ENCODE data around the gene KRT6B.

KRT6B gene

DNA sequence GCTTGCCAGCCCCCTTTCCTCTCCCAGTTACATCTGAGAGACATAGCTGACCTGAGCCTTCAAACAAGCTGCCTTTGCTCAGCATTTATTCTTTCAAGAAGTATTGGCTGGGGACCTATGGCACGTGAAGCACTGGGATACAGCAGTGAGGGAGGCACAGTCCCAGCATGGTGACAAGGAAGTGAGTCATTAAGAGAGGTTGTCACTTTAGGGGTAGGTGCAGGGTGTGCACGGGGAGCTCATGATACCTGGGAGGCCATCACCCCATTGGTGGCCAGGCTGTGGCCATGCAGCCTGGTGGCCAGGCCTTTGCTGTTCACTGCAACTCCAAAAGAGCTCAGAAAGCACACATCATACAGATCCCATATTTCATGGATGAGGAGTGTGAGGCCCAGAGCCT lies 12.1 kb downstream of the KRT6B start:
- Mint-ChIP-seq H3K27ac (no peak overlapping the region), H3K27me3 (ENCODE audit: low read depth, poor library complexity) (peaks cover 4% of the 10 kb centered on the region), H3K36me3 (ENCODE audit: low read depth) (no peaks in the 10 kb centered on the region), H3K4me1 (peaks cover 49% of the 10 kb centered on the region), H3K9me3 (no peaks in the 10 kb centered on the region), H3K4me3 (no peak overlapping the region)
- DNase-seq = no peak
- TF ChIP-seq, protein P1, sequence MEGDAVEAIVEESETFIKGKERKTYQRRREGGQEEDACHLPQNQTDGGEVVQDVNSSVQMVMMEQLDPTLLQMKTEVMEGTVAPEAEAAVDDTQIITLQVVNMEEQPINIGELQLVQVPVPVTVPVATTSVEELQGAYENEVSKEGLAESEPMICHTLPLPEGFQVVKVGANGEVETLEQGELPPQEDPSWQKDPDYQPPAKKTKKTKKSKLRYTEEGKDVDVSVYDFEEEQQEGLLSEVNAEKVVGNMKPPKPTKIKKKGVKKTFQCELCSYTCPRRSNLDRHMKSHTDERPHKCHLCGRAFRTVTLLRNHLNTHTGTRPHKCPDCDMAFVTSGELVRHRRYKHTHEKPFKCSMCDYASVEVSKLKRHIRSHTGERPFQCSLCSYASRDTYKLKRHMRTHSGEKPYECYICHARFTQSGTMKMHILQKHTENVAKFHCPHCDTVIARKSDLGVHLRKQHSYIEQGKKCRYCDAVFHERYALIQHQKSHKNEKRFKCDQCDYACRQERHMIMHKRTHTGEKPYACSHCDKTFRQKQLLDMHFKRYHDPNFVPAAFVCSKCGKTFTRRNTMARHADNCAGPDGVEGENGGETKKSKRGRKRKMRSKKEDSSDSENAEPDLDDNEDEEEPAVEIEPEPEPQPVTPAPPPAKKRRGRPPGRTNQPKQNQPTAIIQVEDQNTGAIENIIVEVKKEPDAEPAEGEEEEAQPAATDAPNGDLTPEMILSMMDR (IDR thresholded peaks at IDR 0.05) = no peak

DNA sequence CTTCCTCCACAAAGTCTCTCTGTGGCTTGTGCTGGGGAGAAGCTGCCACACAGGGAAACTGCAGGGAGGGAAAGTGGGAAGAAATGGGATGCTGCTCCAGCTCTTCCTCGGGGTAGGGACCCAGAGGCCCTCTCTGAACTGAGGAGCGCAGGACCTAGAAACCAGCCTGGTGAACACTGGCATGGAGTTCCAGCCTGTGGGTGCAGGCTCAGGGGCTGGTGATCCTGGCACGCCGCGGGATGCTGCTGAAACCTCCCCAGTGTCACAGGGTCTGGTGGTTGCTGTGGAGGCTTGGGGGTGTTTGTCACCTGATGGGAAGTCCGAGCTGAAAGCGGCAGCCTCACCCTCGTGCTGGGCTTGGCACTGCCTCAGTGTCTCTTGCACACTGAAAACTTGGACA lies 12.5 kb downstream of the KRT6B start:
- Mint-ChIP-seq H3K27me3 (ENCODE audit: low read depth, poor library complexity) (peaks cover 4% of the 10 kb centered on the region), H3K4me1 (peaks cover 49% of the 10 kb centered on the region), H3K4me3 (no peak overlapping the region), H3K9me3 (no peaks in the 10 kb centered on the region), H3K27ac (no peak overlapping the region), H3K36me3 (ENCODE audit: low read depth) (no peaks in the 10 kb centered on the region)
- no peak for DNase-seq
- TF ChIP-seq, protein P1 (IDR thresholded peaks at IDR 0.05) = no peak

DNA sequence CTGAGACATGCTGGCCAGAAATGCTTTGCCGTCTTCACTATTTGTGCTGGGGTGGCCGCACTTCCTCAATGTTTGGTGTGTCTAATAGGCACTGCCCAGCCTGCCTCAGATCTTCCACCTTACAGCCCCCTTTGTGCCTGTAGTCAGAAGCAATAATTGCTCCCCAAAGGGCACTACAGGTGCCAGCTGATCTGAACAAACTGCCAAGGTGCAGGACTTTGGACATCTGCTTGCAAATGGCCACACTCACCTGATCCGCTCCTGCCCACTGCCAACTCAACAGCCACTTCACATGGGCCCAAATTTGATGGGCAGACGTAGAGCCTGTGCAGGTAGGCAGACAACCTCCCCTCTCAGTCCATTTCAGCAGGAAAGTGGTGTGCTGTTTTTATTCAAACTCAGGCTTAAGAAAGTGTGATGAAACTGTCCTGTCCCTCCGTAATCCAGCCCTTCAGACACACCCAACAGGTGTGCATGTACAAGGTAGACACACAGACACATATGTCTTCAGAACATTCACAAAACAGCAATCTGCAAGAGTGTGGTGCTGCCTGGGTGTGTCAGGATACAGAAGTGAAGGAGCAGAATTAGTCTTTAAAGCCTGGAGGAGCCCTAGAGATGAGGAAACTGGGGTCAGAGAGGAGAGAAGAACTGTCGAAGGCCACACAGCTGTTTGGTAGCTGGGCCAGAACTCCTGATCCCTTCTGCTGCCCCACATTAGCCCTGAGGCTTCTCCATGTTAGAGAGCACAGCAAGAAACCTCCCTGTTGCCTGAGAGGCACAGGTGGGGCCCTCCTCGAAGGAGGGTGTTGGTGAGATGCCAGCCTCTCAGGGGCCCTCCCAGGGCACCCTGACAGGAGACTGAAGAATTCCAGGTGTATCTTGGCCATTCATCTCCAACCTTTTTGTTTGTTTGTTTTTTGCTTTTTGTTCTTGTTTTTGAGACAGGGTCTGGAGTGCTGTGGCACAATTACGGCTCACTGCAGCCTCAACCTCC lies 13.3 kb downstream of the KRT6B start:
- TF ChIP-seq, protein P1 (IDR thresholded peaks at IDR 0.05) = no peak
- Mint-ChIP-seq H3K27ac (no peak overlapping the region), H3K4me3 (no peak overlapping the region), H3K4me1 (peaks cover 49% of the 10 kb centered on the region), H3K36me3 (ENCODE audit: low read depth) (no peaks in the 10 kb centered on the region), H3K27me3 (ENCODE audit: low read depth, poor library complexity) (peaks cover 4% of the 10 kb centered on the region), H3K9me3 (no peaks in the 10 kb centered on the region)
- DNase-seq = no peak

DNA sequence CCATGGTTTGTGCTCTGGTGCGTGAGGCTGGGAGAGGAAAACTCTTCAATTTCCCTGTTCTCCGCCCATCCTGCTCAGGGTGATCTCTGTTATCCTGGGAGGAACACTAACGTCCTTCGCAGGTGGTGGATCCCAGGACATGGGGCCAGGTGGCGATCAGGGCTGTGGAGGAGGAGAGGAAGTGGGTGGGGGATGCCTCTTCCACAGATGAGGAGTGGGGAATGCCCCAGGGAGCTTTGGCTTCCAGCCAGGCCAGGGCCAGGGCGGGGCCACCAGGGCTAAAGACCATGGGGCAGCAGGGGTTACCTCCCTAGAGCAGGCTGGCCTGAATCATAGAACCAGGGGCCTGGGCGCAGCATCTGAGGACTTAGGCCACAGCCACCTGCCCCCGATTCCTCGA lies 14.4 kb downstream of the KRT6B start:
- H3K4me1 Mint-ChIP-seq = peaks cover 38% of the 10 kb centered on the region
- H3K27me3 Mint-ChIP-seq (ENCODE audit: low read depth, poor library complexity) = peaks cover 4% of the 10 kb centered on the region
- no peaks in the 10 kb centered on the region for H3K36me3 Mint-ChIP-seq (ENCODE audit: low read depth)
- DNase-seq = no peak
- TF ChIP-seq, protein P1 (IDR thresholded peaks at IDR 0.05) = no peak
- no peaks in the 10 kb centered on the region for H3K9me3 Mint-ChIP-seq
- no peak overlapping the region for H3K4me3 Mint-ChIP-seq
- H3K27ac Mint-ChIP-seq = no peak overlapping the region

DNA sequence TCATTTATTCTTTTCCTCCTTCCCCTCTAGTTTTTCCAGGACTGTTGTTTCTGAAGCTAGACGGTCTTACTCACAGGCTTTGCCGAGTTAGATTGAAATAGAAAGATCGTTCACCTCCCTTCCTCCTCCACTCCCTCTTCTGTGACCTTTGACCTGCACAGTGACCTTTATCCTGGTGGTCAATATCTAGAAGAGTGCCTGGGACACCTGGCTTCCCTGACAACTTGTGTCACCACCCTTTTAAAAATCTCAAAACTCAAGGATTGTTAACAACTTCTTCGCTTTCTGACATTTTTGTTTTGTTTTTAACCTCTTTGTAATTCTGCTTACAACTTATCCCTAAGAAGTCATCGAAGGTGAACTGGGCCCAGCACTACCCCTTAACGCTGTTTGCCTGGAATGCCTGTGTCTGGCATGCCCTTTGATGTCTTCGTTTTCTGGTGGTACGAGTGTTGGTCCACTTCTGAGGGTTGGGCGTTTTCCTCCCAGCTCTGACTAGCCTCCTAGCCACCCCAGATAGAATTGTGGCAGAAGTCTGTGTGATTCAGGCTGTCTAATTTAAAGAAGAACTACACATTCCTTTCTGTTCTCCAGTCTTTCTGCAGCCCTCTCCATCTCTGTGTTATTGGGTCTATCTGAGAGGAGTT lies 15.0 kb downstream of the KRT6B start:
- Mint-ChIP-seq H3K36me3 (ENCODE audit: low read depth) (no peaks in the 10 kb centered on the region), H3K9me3 (no peaks in the 10 kb centered on the region), H3K4me3 (no peak overlapping the region), H3K4me1 (peaks cover 32% of the 10 kb centered on the region), H3K27me3 (ENCODE audit: low read depth, poor library complexity) (peaks cover 4% of the 10 kb centered on the region), H3K27ac (peak overlapping the region; percentile 29)
- DNase-seq = no peak
- TF ChIP-seq, protein P1 (IDR thresholded peaks at IDR 0.05) = no peak

Measured in nephron progenitor cell (in vitro differentiated cells).